HUES64 (cell line): ENCODE results near the gene ST8SIA5.

Experiments used
- H3K27ac ChIP-seq: 2 replicates; pipeline ENCODE4 v1.7.0; 2013; ENCODE audit warnings: low read depth, low read length, inconsistent platforms
- H3K27me3 ChIP-seq: 2 replicates; pipeline ENCODE4 v1.6.1; 2013; ENCODE audit warnings: mild to moderate bottlenecking, low read length; ENCODE audit not compliant: insufficient read depth
- H3K36me3 ChIP-seq: 2 replicates; pipeline ENCODE4 v1.6.1; 2013; ENCODE audit warnings: mild to moderate bottlenecking, low read length; ENCODE audit not compliant: insufficient read depth
- H3K4me1 ChIP-seq: 2 replicates; pipeline ENCODE4 v1.6.1; 2013; ENCODE audit warnings: mild to moderate bottlenecking, low read length, moderate library complexity; ENCODE audit not compliant: insufficient read depth
- H3K4me3 ChIP-seq: 2 replicates; pipeline ENCODE4 v1.5.1; 2013; ENCODE audit warnings: mild to moderate bottlenecking, low read length, moderate library complexity
- H3K9ac ChIP-seq: 2 replicates; pipeline ENCODE4 v1.6.1; 2013; ENCODE audit warnings: mild to moderate bottlenecking, low read depth, low read length
- H3K9me3 ChIP-seq: 2 replicates; pipeline ENCODE4 v1.6.1; 2013; ENCODE audit warnings: low read depth, low read length; ENCODE audit not compliant: insufficient read depth
- WGBS: fragments of 150-250, 120-280 bp; methylation state at CpG from one replicate; pipeline ENCODE4 v1.1.7; 2013; ENCODE audit warnings: missing lambda C conversion rate; 5-methylcytosine and 5-hydroxymethylcytosine counted together

Gene ST8SIA5

DNA sequence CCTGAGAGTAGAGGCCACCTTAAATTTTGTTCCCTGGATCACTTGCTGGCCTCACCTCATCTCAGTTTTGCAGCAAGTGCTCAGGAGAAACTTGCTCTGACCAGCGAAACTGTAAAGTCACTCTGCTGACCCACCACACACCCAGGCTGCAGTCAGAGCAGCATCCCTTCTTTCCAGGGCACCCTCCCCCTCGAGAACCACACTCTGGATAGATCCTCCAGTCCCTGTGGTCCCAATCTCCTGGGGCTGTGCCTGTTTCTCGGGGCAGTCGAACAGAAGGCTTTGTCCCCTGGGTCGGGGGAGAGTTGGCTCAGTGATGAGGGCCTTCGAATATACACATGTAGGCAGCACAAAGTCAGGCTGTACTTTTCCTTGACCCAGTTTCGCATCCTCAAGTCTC is 18.4 kb downstream of the ST8SIA5 start:
- Histone ChIP-seq H3K4me1 (no peaks in the 10 kb centered on the region), H3K27me3 (no peaks in the 10 kb centered on the region), H3K36me3 (no peaks in the 10 kb centered on the region), H3K9ac (no peak overlapping the region), H3K9me3 (no peaks in the 10 kb centered on the region), H3K27ac (no peak overlapping the region), H3K4me3 (no peak overlapping the region)
- WGBS, result 93% methylated on average over 7 of the region's 7 CpGs

DNA sequence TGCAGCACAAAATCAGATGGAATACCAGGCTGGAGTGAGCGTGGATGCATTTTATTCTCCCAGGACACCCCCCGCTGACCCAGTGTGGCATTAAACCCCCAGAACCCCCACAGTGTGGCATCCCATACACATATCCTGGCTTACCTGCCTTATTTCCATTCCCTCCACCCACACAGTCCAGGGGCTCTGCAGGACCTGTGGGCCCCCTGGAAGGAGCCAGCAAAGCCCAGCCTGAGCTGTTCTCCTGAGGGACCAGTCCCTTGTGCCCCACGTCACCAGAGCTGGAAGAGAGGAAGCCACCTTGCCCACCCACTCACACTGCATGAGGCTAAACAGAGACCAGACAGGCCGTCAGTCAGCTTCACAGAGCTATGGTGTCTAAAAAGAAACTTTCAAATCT is 20.1 kb downstream of the ST8SIA5 start:
- no peak overlapping the region for H3K4me3 ChIP-seq
- H3K36me3 ChIP-seq, result no peaks in the 10 kb centered on the region
- H3K9me3 ChIP-seq, result no peaks in the 10 kb centered on the region
- H3K27me3 ChIP-seq, result no peaks in the 10 kb centered on the region
- WGBS, result 94% methylated on average over 4 of the region's 4 CpGs
- no peaks in the 10 kb centered on the region for H3K4me1 ChIP-seq
- no peak overlapping the region for H3K9ac ChIP-seq
- no peak overlapping the region for H3K27ac ChIP-seq

DNA sequence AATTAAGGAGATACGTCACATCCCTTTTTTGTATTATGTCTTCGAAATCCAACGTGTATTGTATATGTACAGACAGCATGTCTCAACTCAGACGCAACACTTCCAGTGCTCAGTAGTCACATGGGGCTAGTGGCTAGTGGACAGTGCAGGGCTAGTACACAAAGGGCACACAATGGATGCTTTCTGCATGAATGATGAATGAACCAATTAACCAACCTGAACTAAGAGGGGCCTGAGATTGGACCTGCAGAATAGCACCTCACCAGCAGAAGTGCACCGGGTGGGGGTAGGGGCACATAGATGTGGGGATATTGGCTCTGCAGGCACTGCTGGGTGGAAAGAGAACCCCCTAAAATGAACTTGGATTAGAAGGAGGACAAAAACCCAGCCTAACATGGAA is 20.7 kb downstream of the ST8SIA5 start:
- H3K4me3 ChIP-seq, result no peak overlapping the region
- no peaks in the 10 kb centered on the region for H3K4me1 ChIP-seq
- no peak overlapping the region for H3K27ac ChIP-seq
- no peaks in the 10 kb centered on the region for H3K9me3 ChIP-seq
- no peaks in the 10 kb centered on the region for H3K36me3 ChIP-seq
- H3K9ac ChIP-seq, result no peak overlapping the region
- no peaks in the 10 kb centered on the region for H3K27me3 ChIP-seq
- WGBS, result 67% methylated on average over 5 of the region's 5 CpGs

DNA sequence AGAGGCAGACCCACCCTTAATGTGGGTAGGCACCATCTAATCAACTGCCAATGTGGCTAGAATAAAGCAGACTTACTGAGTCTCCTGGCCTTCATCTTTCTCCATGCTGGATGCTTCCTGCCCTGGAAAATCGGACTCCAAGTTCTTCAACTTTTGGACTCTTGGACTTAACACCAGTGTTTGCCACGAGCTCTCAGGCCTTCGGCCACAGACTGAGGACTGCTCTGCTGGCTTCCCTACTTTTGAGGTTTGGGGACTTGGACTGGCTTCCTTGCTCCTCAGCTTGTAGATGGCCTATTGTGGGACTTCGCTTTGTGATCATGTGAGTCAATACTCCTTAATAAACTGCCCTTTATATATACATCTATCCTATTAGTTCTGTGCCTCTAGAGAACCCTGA is 21.9 kb downstream of the ST8SIA5 start:
- H3K27me3 ChIP-seq, result no peaks in the 10 kb centered on the region
- H3K9ac ChIP-seq, result no peak overlapping the region
- H3K36me3 ChIP-seq, result no peaks in the 10 kb centered on the region
- H3K4me3 ChIP-seq, result no peak overlapping the region
- 94% methylated on average over 4 of the region's 4 CpGs for WGBS
- no peak overlapping the region for H3K27ac ChIP-seq
- no peaks in the 10 kb centered on the region for H3K4me1 ChIP-seq
- peaks cover 9% of the 10 kb centered on the region; the same call in 1 of the 2 replicates for H3K9me3 ChIP-seq

DNA sequence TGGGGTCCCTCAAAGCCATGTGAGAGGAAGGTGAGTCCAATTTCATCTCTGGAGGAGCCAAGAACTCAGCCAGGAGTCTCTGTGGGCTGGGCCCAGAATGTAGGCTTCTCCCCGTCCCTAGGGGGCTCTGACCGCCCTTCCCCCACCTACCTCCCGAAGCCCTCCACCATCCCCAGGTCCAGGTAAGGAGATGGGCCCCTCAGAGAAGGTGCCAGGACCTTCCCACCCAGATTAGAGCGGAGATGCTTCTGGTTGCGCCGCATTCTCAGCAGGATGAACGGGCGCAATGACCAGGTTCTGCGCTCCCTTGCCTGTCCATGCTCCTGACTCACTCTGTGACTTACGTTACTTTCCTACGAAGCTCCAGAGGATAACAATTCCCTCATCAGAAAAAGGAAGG is 23.0 kb downstream of the ST8SIA5 start:
- H3K27ac ChIP-seq, result no peak overlapping the region
- no peaks in the 10 kb centered on the region for H3K4me1 ChIP-seq
- no peak overlapping the region for H3K9ac ChIP-seq
- no peak overlapping the region for H3K4me3 ChIP-seq
- 91% methylated on average over 11 of the region's 11 CpGs for WGBS
- H3K36me3 ChIP-seq, result no peaks in the 10 kb centered on the region
- H3K27me3 ChIP-seq, result no peaks in the 10 kb centered on the region
- H3K9me3 ChIP-seq, result peaks cover 13% of the 10 kb centered on the region; the same call in 1 of the 2 replicates

DNA sequence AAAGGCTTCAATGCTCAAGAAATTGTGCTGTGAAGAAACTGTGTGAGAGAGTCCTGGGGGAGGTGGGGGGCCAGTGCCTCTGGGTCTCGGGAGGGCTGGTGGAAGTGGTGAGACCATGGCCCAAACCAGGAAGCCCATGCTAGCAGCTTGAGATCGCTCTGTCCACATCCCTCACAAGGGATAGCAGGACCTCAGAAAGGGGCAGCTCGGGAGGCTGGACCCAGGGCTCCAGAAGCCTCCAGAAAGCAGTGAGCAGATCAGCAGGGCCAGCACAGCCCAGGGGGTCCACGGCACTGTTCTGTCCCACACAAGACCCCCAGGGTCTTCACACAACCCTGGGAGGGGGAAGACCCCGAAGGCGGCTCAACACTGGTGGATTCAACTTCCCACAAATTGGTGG is 24.1 kb downstream of the ST8SIA5 start:
- Histone ChIP-seq H3K9ac (no peak overlapping the region), H3K27me3 (no peaks in the 10 kb centered on the region), H3K4me1 (no peaks in the 10 kb centered on the region), H3K9me3 (peaks cover 13% of the 10 kb centered on the region; the same call in 1 of the 2 replicates), H3K36me3 (no peaks in the 10 kb centered on the region), H3K4me3 (no peak overlapping the region), H3K27ac (no peak overlapping the region)
- 94% methylated on average over 4 of the region's 6 CpGs for WGBS

DNA sequence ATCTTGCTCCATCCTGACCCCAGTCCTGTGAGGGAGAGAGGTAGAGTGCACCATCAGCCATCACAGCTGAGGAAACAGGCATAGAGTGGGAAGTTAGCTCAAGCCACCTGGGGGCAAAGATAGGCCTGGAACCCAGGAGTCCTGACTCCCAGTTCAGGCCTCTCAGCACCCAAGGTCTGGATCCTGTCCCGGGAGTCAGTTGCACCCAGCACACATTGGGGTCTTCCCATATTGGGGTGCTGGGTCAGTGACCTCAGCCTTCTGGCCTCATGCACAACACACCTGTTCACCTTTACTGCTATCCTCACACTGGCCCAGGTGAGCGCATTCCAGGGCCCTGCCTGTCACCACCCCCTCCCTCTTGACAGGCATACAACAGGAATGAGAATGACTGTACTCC is 24.7 kb downstream of the ST8SIA5 start:
- H3K9ac ChIP-seq, result no peak overlapping the region
- 92% methylated on average over 2 of the region's 2 CpGs for WGBS
- no peaks in the 10 kb centered on the region for H3K4me1 ChIP-seq
- H3K27me3 ChIP-seq, result no peaks in the 10 kb centered on the region
- H3K27ac ChIP-seq, result no peak overlapping the region
- H3K36me3 ChIP-seq, result no peaks in the 10 kb centered on the region
- peaks cover 13% of the 10 kb centered on the region; the same call in 1 of the 2 replicates for H3K9me3 ChIP-seq
- no peak overlapping the region for H3K4me3 ChIP-seq

DNA sequence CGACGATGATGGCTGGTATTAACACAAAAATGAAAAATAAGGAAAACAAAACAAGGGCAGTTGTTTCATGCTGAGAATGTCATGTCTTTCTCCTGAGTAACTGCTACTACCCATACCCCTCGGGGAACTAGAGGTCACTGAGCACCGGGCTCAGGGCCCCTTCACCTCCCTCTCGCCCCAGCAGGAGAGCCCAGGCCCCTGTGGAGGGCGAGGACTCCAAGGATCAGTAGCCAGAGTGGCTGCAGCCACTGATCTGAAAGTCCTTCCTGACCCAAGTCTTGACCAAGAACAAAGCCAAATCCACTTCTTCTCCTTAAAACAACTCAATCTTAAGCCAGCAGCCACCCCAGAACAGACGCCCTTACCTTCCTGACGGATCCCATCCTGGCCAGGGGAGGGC is 25.5 kb downstream of the ST8SIA5 start:
- Histone ChIP-seq H3K4me1 (no peaks in the 10 kb centered on the region), H3K4me3 (no peak overlapping the region), H3K9ac (no peak overlapping the region), H3K9me3 (peaks cover 13% of the 10 kb centered on the region; the same call in 1 of the 2 replicates), H3K27me3 (no peaks in the 10 kb centered on the region), H3K36me3 (no peaks in the 10 kb centered on the region), H3K27ac (no peak overlapping the region)
- 82% methylated on average over 8 of the region's 8 CpGs for WGBS

DNA sequence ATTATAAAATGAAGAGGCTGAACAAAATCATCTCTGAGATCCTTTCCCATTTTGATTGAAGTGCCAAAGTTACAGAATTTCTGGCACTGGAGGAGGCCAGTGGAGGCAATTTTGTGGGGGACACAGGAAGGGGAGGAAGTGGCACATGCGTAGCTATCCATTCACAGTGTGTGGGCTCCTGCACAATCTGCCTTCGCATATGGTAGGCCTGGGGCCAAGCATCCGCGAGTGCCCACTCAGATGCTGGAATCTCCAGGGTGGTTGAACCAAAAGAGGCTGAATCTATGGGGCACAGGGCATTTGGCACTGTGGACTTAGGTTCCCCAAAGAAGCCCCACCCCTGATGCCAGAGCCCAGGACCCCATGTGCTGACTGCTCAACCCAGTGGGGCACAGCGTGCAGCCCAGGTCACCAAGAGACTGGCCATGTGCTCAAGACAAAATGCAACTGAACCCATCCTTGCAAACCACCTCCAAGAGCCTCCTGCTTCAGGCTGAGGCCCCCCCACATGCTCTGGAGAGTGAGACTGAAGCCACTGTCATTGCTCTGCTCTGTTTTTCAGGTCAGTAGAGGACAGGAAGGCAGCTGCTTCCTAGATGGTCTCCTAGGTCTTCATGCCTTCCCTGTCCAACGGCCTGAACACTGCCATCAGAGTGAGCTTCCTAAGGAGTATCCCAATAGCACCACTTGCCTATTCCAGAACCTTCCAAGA is 28.5 kb downstream of the ST8SIA5 start:
- WGBS, result 93% methylated on average over 6 of the region's 6 CpGs
- Histone ChIP-seq H3K27ac (no peak overlapping the region), H3K27me3 (no peaks in the 10 kb centered on the region), H3K9me3 (peaks cover 13% of the 10 kb centered on the region; the same call in 1 of the 2 replicates), H3K36me3 (no peaks in the 10 kb centered on the region), H3K4me3 (no peak overlapping the region), H3K9ac (no peak overlapping the region), H3K4me1 (no peaks in the 10 kb centered on the region)

DNA sequence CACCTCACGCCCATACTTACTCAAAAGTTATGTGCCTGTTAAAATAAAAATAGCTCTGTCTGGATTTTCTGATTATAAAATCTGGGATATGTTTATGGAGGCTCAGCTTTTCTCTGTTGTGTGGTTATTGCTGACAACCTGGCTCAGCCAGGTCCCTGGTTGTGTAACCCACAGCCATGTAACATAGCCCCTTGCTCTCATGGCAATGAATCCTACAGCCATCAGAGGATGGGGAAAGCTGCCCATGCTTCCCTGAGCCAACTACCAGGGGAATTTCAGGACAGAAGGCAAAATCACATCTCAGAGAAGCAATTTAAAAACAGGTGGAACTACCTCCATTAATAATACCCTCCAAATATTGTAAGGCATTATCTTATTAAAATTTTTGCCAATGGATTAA is 29.7 kb downstream of the ST8SIA5 start:
- peaks cover 13% of the 10 kb centered on the region; the same call in 1 of the 2 replicates for H3K9me3 ChIP-seq
- H3K4me1 ChIP-seq, result no peaks in the 10 kb centered on the region
- 100% methylated on average over 1 of the region's 1 CpG for WGBS

DNA sequence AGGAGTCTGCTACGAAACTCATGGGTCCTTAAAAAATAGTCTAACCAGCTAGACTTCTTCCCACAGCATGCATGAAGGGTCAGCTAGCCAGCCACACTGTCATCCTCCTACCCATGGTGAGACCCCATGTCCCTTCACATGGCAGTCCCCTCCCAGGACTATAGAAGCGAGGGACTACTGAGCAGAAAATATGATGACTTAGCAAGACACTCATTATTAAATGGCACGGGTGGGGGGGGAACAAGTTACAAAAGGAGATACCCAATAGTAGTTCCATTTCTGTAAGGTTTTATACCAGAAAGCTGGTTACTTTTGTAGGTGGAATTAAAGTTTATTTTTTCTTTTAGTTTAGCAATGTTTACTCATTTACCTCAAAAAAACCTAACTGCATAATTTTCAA is 31.5 kb downstream of the ST8SIA5 start:
- Histone ChIP-seq H3K27ac (no peak overlapping the region), H3K36me3 (no peaks in the 10 kb centered on the region), H3K9me3 (peaks cover 7% of the 10 kb centered on the region; the same call in 1 of the 2 replicates), H3K4me3 (no peak overlapping the region), H3K9ac (no peak overlapping the region), H3K27me3 (no peaks in the 10 kb centered on the region), H3K4me1 (no peaks in the 10 kb centered on the region)
- 98% methylated on average over 3 of the region's 3 CpGs for WGBS

More for the DNA sequence above, 29.7 kb downstream of the ST8SIA5 start:
- no peaks in the 10 kb centered on the region for H3K36me3 ChIP-seq
- no peak overlapping the region for H3K27ac ChIP-seq
- H3K27me3 ChIP-seq, result no peaks in the 10 kb centered on the region
- H3K9ac ChIP-seq, result no peak overlapping the region
- H3K4me3 ChIP-seq, result no peak overlapping the region
